ENCODE results near the gene ABL2. TPM values are rescaled to one million over a fixed set of nuclear protein-coding genes. Genes with fewer than 3 reads are reported as not detected.
"Not testable (repeated sequence)": the region's sequence is repeated elsewhere in the genome, so short reads cannot be mapped to it uniquely, and the experiment has no call there.

The ABL2 gene
- total RNA-seq, 3 donors from 2014 or later (not counting 1 experiment from before 2014, with no cell fraction given), result 11.1 to 16.3 (median 12.9) TPM

DNA sequence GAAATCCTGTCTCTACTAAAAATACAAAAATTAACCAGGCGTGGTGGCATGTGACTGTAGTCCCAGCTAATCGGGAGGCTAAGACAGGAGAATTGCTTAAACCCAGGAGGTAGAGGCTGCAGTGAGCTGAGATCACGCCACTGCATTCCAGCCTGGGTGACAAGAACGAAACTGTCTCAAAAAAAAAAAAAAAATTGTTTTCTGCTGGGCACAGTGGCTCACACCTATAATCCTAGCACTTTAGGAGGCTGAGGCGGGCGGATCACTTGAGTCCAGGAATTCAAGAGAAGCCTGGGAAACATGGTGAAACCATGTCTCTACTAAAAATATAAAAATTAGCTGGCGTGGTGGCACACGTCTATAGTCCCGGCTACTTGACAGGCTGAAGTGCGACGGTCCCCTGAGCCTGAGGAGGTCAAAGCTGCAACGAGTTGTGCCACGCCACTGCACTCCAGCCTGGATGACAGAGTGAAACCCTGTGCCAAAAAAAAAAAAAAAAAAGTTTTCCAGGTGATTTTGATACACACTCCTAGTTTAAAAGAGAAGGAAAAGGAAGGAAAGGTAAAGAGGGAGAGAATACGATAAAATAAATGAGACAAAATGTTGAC is 31.7 kb downstream of the ABL2 start:
- intact Hi-C loops (cut with micrococcal nuclease), result no loop called here
- ATAC-seq (no peak), DNase-seq (no peak)
- H3K4me3 ChIP-seq (ENCODE audit: low read length), result no peak overlapping the region
- Mint-ChIP-seq H3K27me3 (ENCODE audit: low read depth in 2 of 2) (no peaks in the 10 kb centered on the region), H3K9me3 (no peaks in the 10 kb centered on the region), H3K36me3 (no peaks in the 10 kb centered on the region), H3K27ac (no peak overlapping the region), H3K4me1 (peaks cover 6 to 13% of the 10 kb centered on the region in 2 donors), H3K4me3 (no peak overlapping the region)
- no peaks in the 10 kb centered on the region for H3K36me3 ChIP-seq (ENCODE audit: control insufficient read depth, insufficient read depth, low read length)
- H3K9me3 ChIP-seq (ENCODE audit: control insufficient read depth, insufficient read depth, low read length), result no peaks in the 10 kb centered on the region
- H3K27ac ChIP-seq (ENCODE audit: low read length), result no peak overlapping the region
- H3K27me3 ChIP-seq (ENCODE audit: control insufficient read depth, insufficient read depth, low read length), result no peaks in the 10 kb centered on the region
- TF ChIP-seq CTCF (IDR thresholded peaks at IDR 0.05), result no peak
- no peaks in the 10 kb centered on the region for H3K4me1 ChIP-seq (ENCODE audit: control insufficient read depth, insufficient read depth, low read length)
- WGBS (ENCODE audit: insufficient coverage), result 97% methylated on average over 14 of the region's 14 CpGs

DNA sequence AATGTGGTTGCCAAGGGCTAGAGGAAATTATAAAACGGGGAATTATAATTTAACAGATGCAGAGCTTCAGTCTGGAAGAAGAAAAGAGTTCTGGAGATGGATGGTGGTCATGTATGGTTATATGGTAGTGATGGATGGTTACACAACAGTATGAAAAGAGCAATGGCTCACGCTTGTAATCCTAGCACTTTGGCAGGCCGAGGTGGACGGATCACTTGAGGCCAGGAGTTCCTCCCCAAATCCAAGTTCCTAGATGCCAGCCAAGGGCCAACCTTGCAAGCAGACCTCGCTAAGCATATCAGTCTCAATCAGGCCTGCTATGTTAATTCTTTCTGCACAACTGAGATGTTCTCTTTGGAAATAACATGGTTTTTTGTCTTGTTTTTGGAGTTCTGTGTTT is 33.6 kb downstream of the ABL2 start:
- intact Hi-C loops (cut with micrococcal nuclease), result not testable (repeated sequence)

DNA sequence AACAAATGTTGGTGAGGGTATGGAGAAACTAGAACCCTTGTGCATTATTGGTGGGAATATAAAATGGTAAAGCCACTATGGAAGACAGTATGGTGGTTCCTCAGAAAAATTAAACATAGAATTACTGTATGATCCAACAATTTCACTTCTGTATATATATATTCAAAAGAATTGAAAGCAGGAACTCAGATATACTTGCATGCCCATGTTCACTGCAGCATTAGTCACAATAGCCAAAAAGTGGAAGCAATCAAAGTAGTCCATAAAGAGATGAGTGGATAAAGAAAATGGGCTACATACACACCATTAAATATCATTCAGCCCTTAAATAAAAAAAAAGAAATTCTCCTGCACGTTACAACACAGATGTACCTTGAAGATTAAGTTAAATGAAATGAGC is 34.1 kb downstream of the ABL2 start:
- Mint-ChIP-seq H3K4me3 (no peak overlapping the region), H3K4me1 (peaks cover 0 to 9% of the 10 kb centered on the region in 2 donors), H3K9me3 (no peaks in the 10 kb centered on the region), H3K27me3 (ENCODE audit: low read depth in 2 of 2) (no peaks in the 10 kb centered on the region), H3K36me3 (no peaks in the 10 kb centered on the region), H3K27ac (no peak overlapping the region)
- ATAC-seq (no peak), DNase-seq (no peak)
- H3K27ac ChIP-seq (ENCODE audit: low read length), result no peak overlapping the region
- peaks cover 4% of the 10 kb centered on the region for H3K4me1 ChIP-seq (ENCODE audit: control insufficient read depth, insufficient read depth, low read length)
- WGBS (ENCODE audit: insufficient coverage), result no CpG with 5 or more reads among the region's 1 CpG
- H3K27me3 ChIP-seq (ENCODE audit: control insufficient read depth, insufficient read depth, low read length), result no peaks in the 10 kb centered on the region
- no peaks in the 10 kb centered on the region for H3K36me3 ChIP-seq (ENCODE audit: control insufficient read depth, insufficient read depth, low read length)
- intact Hi-C loops (cut with micrococcal nuclease), result no loop called here
- TF ChIP-seq CTCF (IDR thresholded peaks at IDR 0.05), result no peak
- H3K4me3 ChIP-seq (ENCODE audit: low read length), result no peak overlapping the region
- no peaks in the 10 kb centered on the region for H3K9me3 ChIP-seq (ENCODE audit: control insufficient read depth, insufficient read depth, low read length)

More for the DNA sequence above, 33.6 kb downstream of the ABL2 start:
- not testable (repeated sequence) for H3K4me1 ChIP-seq (ENCODE audit: control insufficient read depth, insufficient read depth, low read length); H3K36me3 ChIP-seq (ENCODE audit: control insufficient read depth, insufficient read depth, low read length); H3K9me3 ChIP-seq (ENCODE audit: control insufficient read depth, insufficient read depth, low read length); DNase-seq; H3K27me3 ChIP-seq (ENCODE audit: control insufficient read depth, insufficient read depth, low read length); H3K27me3 Mint-ChIP-seq (ENCODE audit: low read depth in 2 of 2); H3K36me3 Mint-ChIP-seq; H3K4me3 Mint-ChIP-seq; H3K4me3 ChIP-seq (ENCODE audit: low read length); H3K4me1 Mint-ChIP-seq; H3K27ac ChIP-seq (ENCODE audit: low read length); H3K27ac Mint-ChIP-seq; ATAC-seq; H3K9me3 Mint-ChIP-seq
- 97% methylated on average over 4 of the region's 5 CpGs for WGBS (ENCODE audit: insufficient coverage)

GRCh38 chr1:179194068-179194537 is 35.4 kb downstream of the ABL2 start:
- Mint-ChIP-seq H3K36me3 (no peaks in the 10 kb centered on the region), H3K27me3 (ENCODE audit: low read depth in 2 of 2) (no peaks in the 10 kb centered on the region), H3K9me3 (no peaks in the 10 kb centered on the region), H3K4me1 (peaks cover 0 to 9% of the 10 kb centered on the region in 2 donors), H3K27ac (no peak overlapping the region), H3K4me3 (no peak overlapping the region)
- ATAC-seq (no peak), DNase-seq (no peak)
- no peak overlapping the region for H3K4me3 ChIP-seq (ENCODE audit: low read length)
- no peak for TF ChIP-seq CTCF (IDR thresholded peaks at IDR 0.05)
- H3K36me3 ChIP-seq (ENCODE audit: control insufficient read depth, insufficient read depth, low read length), result no peaks in the 10 kb centered on the region
- no peaks in the 10 kb centered on the region for H3K9me3 ChIP-seq (ENCODE audit: control insufficient read depth, insufficient read depth, low read length)
- no peaks in the 10 kb centered on the region for H3K27me3 ChIP-seq (ENCODE audit: control insufficient read depth, insufficient read depth, low read length)
- no CpG with 5 or more reads among the region's 2 CpGs for WGBS (ENCODE audit: insufficient coverage)
- H3K4me1 ChIP-seq (ENCODE audit: control insufficient read depth, insufficient read depth, low read length), result peaks cover 4% of the 10 kb centered on the region
- no peak overlapping the region for H3K27ac ChIP-seq (ENCODE audit: low read length)
- intact Hi-C loops (cut with micrococcal nuclease), result no loop called here

All from natural killer cell (primary cell).